GM19397 (cell line): ENCODE results near the gene SLFNL1.

Experiments used
- ATAC-seq: cut with Tn5 transposase; IDR thresholded peaks from one replicate; pipeline ENCODE4 v1.9.1; 2021; ENCODE audit warnings: mild to moderate bottlenecking, moderate library complexity; ENCODE audit not compliant: unreplicated experiment

Gene SLFNL1

DNA sequence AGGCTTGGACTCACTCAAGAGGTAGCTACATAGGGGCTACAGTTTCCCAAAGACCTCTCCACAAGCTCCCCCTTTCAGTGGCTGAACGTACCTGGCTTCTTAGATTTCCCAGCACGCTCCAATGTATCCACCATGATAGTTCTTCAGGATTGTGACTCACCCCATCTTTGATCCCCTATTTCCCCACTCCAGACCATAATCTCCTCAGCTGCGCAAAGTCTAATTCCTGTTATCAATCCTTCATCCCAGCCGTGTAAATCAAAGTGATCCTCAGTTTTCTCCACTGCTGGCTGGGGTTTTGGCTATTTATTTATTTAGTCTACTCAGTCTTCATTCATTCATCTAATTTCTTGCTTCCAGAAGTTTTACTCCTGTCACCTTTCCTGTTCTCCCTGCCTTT, 55.1 kb downstream of the SLFNL1 start:
- no peak for ATAC-seq
